Activated naive CD4-positive, alpha-beta T cell treated with anti-CD3 and anti-CD28 coated beads for 36 hours (primary cell): ENCODE measurements around the gene OR1F1. TPM values are rescaled to one million over a fixed set of nuclear protein-coding genes. Genes with fewer than 3 reads are reported as not detected.
A peak's percentile ranks its signal among the peaks of the same experiment; 100 is the strongest.
"Not testable (repeated sequence)": the region's sequence is repeated elsewhere in the genome, so short reads cannot be mapped to it uniquely, and the experiment has no call there.

ENCODE experiments used
- CTCF ChIA-PET: fragments of 350-600 bp; sonication (Branson Sonifier 250); formaldehyde crosslinking; loops from one replicate; lab custom pipeline; 2021; ENCODE audit warnings: antibody characterized with exemption; lab: Charles Lee
- DNase-seq: peaks from one replicate; pipeline ENCODE4 v3.0.0-alpha.2; 2020
- H3K27ac Mint-ChIP-seq: one replicate; pipeline ENCODE4 v1.8.0; 2021; ENCODE audit warnings: mild to moderate bottlenecking, mixed read lengths
- H3K27me3 Mint-ChIP-seq: one replicate; pipeline ENCODE4 v1.8.0; 2021; ENCODE audit warnings: low read depth, mixed read lengths
- H3K36me3 Mint-ChIP-seq: one replicate; pipeline ENCODE4 v1.8.0; 2021; ENCODE audit warnings: low read depth, mixed read lengths
- H3K4me1 Mint-ChIP-seq: one replicate; pipeline ENCODE4 v1.8.0; 2021; ENCODE audit warnings: low read depth, mixed read lengths
- H3K4me3 Mint-ChIP-seq: one replicate; pipeline ENCODE4 v1.8.0; 2021; ENCODE audit warnings: mild to moderate bottlenecking, moderate library complexity, mixed read lengths
- H3K9me3 Mint-ChIP-seq: one replicate; pipeline ENCODE4 v1.8.0; 2021; ENCODE audit warnings: mixed read lengths
- intact Hi-C: fragments of 100-400 bp; cut with micrococcal nuclease; formaldehyde crosslinking; loops from one replicate; pipeline ENCODE4 v1.15.1; 2023
- total RNA-seq, 2 experiments: library from RNA; stranded (reverse); gene quantifications; one replicate each; pipeline ENCODE4 v1.2.3, GENCODE V29; 2021

Gene OR1F1
- total RNA-seq: not detected

GRCh38 chr16:3187798-3188674 lies at the start of gene OR1F1:
Gene OR1F1 (plus strand): TSS chr16:3188204.
- Mint-ChIP-seq H3K36me3 (no peaks in the 10 kb centered on the region), H3K27me3 (peaks cover 74% of the 10 kb centered on the region), H3K9me3 (no peaks in the 10 kb centered on the region), H3K4me3 (peak within 1 kb of the TSS; percentile 79), H3K27ac (peak within 1 kb of the TSS; percentile 84), H3K4me1 (peaks cover 56% of the 10 kb centered on the region)
- intact Hi-C loops: loop anchor here (2.0 to 5.0 kb wide), 5 partner anchors 37 to 269 kb away; partner anchors contain the start of genes ZNF174, ZNF200, ZNF263 and ZSCAN32
- peak; percentile 81 for DNase-seq
- CTCF ChIA-PET: interaction anchor here (0.9 kb wide), 1 partner anchor 16 kb away, joined by 3 read pairs; no protein-coding TSS in a partner anchor

GRCh38 chr16:3138342-3138741 lies 49.7 kb upstream of the OR1F1 start:
- intact Hi-C loops: no loop called here
- Mint-ChIP-seq H3K4me1 (peaks cover 15% of the 10 kb centered on the region), H3K4me3 (no peak overlapping the region), H3K9me3 (no peaks in the 10 kb centered on the region), H3K36me3 (peaks cover 6% of the 10 kb centered on the region), H3K27ac (no peak overlapping the region), H3K27me3 (no peaks in the 10 kb centered on the region)
- DNase-seq: no peak
- CTCF ChIA-PET: interaction anchor here (1.5 kb wide), 1 partner anchor 9 kb away, joined by 8 read pairs; no protein-coding TSS in a partner anchor

GRCh38 chr16:3138823-3139426 lies 49.1 kb upstream of the OR1F1 start:
- Mint-ChIP-seq H3K9me3 (no peaks in the 10 kb centered on the region), H3K27me3 (no peaks in the 10 kb centered on the region), H3K36me3 (peaks cover 6% of the 10 kb centered on the region), H3K27ac (no peak overlapping the region), H3K4me3 (no peak overlapping the region), H3K4me1 (peaks cover 11% of the 10 kb centered on the region)
- CTCF ChIA-PET: no interaction called here
- no peak for DNase-seq
- intact Hi-C loops: no loop called here

GRCh38 chr16:3139561-3139960 lies 48.4 kb upstream of the OR1F1 start:
- CTCF ChIA-PET: interaction anchor here (1.6 kb wide), 1 partner anchor 10 kb away, joined by 10 read pairs; no protein-coding TSS in a partner anchor
- H3K4me3 Mint-ChIP-seq, H3K36me3 Mint-ChIP-seq, H3K27me3 Mint-ChIP-seq, DNase-seq, H3K4me1 Mint-ChIP-seq, H3K27ac Mint-ChIP-seq, H3K9me3 Mint-ChIP-seq, intact Hi-C loops: not testable (repeated sequence)

GRCh38 chr16:3140603-3141427 lies 47.2 kb upstream of the OR1F1 start:
- Mint-ChIP-seq H3K36me3 (peaks cover 6% of the 10 kb centered on the region), H3K4me3 (no peak overlapping the region), H3K4me1 (peaks cover 7% of the 10 kb centered on the region), H3K27ac (no peak overlapping the region), H3K27me3 (no peaks in the 10 kb centered on the region), H3K9me3 (no peaks in the 10 kb centered on the region)
- intact Hi-C loops: no loop called here
- DNase-seq: no peak
- CTCF ChIA-PET: interaction anchor here (1.6 kb wide), 1 partner anchor 11 kb away, joined by 10 read pairs; no protein-coding TSS in a partner anchor

GRCh38 chr16:3141781-3142311 lies 46.2 kb upstream of the OR1F1 start:
- H3K4me3 Mint-ChIP-seq: no peak overlapping the region
- intact Hi-C loops: no loop called here

GRCh38 chr16:3142327-3142726 lies 45.7 kb upstream of the OR1F1 start:
- CTCF ChIA-PET: no interaction called here
- H3K27ac Mint-ChIP-seq: no peak overlapping the region
- H3K4me3 Mint-ChIP-seq: no peak overlapping the region
- H3K27me3 Mint-ChIP-seq: no peaks in the 10 kb centered on the region
- peaks cover 6% of the 10 kb centered on the region for H3K36me3 Mint-ChIP-seq
- DNase-seq: no peak
- no peaks in the 10 kb centered on the region for H3K4me1 Mint-ChIP-seq
- intact Hi-C loops: no loop called here
- H3K9me3 Mint-ChIP-seq: no peaks in the 10 kb centered on the region

More at GRCh38 chr16:3141781-3142311, 46.2 kb upstream of the OR1F1 start:
- H3K9me3 Mint-ChIP-seq: no peaks in the 10 kb centered on the region
- H3K36me3 Mint-ChIP-seq: peaks cover 6% of the 10 kb centered on the region
- no peaks in the 10 kb centered on the region for H3K27me3 Mint-ChIP-seq
- no peak for DNase-seq
- CTCF ChIA-PET: no interaction called here
- H3K27ac Mint-ChIP-seq: no peak overlapping the region
- H3K4me1 Mint-ChIP-seq: peaks cover 2% of the 10 kb centered on the region

GRCh38 chr16:3142770-3143169 lies 45.2 kb upstream of the OR1F1 start:
- H3K27me3 Mint-ChIP-seq: no peaks in the 10 kb centered on the region
- DNase-seq: no peak
- intact Hi-C loops: no loop called here
- no peak overlapping the region for H3K27ac Mint-ChIP-seq
- H3K36me3 Mint-ChIP-seq: peaks cover 6% of the 10 kb centered on the region
- no peaks in the 10 kb centered on the region for H3K9me3 Mint-ChIP-seq
- CTCF ChIA-PET: no interaction called here
- H3K4me1 Mint-ChIP-seq: no peaks in the 10 kb centered on the region
- H3K4me3 Mint-ChIP-seq: no peak overlapping the region

GRCh38 chr16:3143189-3143588 lies 44.8 kb upstream of the OR1F1 start:
- Mint-ChIP-seq H3K4me1 (no peaks in the 10 kb centered on the region), H3K9me3 (no peaks in the 10 kb centered on the region), H3K27ac (no peak overlapping the region), H3K27me3 (no peaks in the 10 kb centered on the region), H3K36me3 (peaks cover 6% of the 10 kb centered on the region), H3K4me3 (no peak overlapping the region)
- CTCF ChIA-PET: interaction anchor here (8.2 kb wide), 1 partner anchor 13 kb away, joined by 62 read pairs; no protein-coding TSS in a partner anchor
- intact Hi-C loops: no loop called here
- DNase-seq: no peak

GRCh38 chr16:3143598-3144320 lies 44.2 kb upstream of the OR1F1 start:
- Mint-ChIP-seq H3K27me3 (no peaks in the 10 kb centered on the region), H3K4me3 (no peak overlapping the region), H3K36me3 (peaks cover 6% of the 10 kb centered on the region), H3K9me3 (no peaks in the 10 kb centered on the region), H3K27ac (no peak overlapping the region), H3K4me1 (no peaks in the 10 kb centered on the region)
- intact Hi-C loops: no loop called here
- CTCF ChIA-PET: interaction anchor here (8.2 kb wide), 1 partner anchor 14 kb away, joined by 62 read pairs; no protein-coding TSS in a partner anchor
- DNase-seq: no peak

GRCh38 chr16:3144321-3144983 lies 43.6 kb upstream of the OR1F1 start:
- no peaks in the 10 kb centered on the region for H3K27me3 Mint-ChIP-seq
- H3K4me1 Mint-ChIP-seq: peaks cover 4% of the 10 kb centered on the region
- no peaks in the 10 kb centered on the region for H3K9me3 Mint-ChIP-seq
- DNase-seq: no peak
- CTCF ChIA-PET: interaction anchor here (0.6 to 8.2 kb wide), 2 partner anchors 15 to 111 kb away, joined by 4 to 62 read pairs; no protein-coding TSS in a partner anchor
- H3K36me3 Mint-ChIP-seq: peaks cover 6% of the 10 kb centered on the region
- intact Hi-C loops: no loop called here
- no peak overlapping the region for H3K27ac Mint-ChIP-seq
- no peak overlapping the region for H3K4me3 Mint-ChIP-seq
